ENCODE measurements around the gene PRUNE2.

- TF ChIP-seq CTCF (IDR thresholded peaks at IDR 0.05) (no peak), POLR2A (IDR thresholded peaks at IDR 0.05; ENCODE audit: low read depth) (no peak)
These were observed 112.0 kb downstream of the PRUNE2 start for GRCh38 chr9:76793784-76794431.
